Hepatocyte (in vitro differentiated cells): ENCODE data around the gene LANCL2. TPM values are rescaled to one million over a fixed set of nuclear protein-coding genes. Genes with fewer than 3 reads are reported as not detected.

Experiments
- DNase-seq: peaks from one replicate; pipeline ENCODE4 v3.0.0-alpha.2; 2016; ENCODE audit warnings: low spot score
- H2AFZ ChIP-seq: fragments of 200-600 bp; sonication (generic); 2 replicates; pipeline ENCODE4 v1.6.0; 2016; ENCODE audit warnings: antibody characterized with exemption, mild to moderate bottlenecking
- H3K27ac ChIP-seq: fragments of 200-600 bp; sonication (generic); 2 replicates; pipeline ENCODE4 v1.5.1; 2016; ENCODE audit warnings: mild to moderate bottlenecking
- H3K27me3 ChIP-seq: fragments of 200-600 bp; sonication (generic); 2 replicates; pipeline ENCODE4 v1.6.1; 2016
- H3K36me3 ChIP-seq: fragments of 200-600 bp; sonication (generic); replicated peaks from 2 replicates; pipeline ENCODE4 v1.5.1; 2016; ENCODE audit warnings: low read depth; ENCODE audit not compliant: insufficient read depth
- H3K4me1 ChIP-seq: fragments of 200-600 bp; sonication (generic); 2 replicates; pipeline ENCODE4 v1.5.1; 2016; ENCODE audit warnings: mild to moderate bottlenecking, moderate library complexity; ENCODE audit not compliant: insufficient read depth
- H3K4me2 ChIP-seq: fragments of 200-600 bp; sonication (generic); 2 replicates; pipeline ENCODE4 v1.6.0; 2016
- H3K4me3 ChIP-seq: fragments of 200-600 bp; sonication (generic); 2 replicates; pipeline ENCODE4 v1.5.1; 2016; ENCODE audit warnings: mild to moderate bottlenecking
- H3K79me2 ChIP-seq: fragments of 200-600 bp; sonication (generic); 2 replicates; pipeline ENCODE4 v1.6.0; 2017; ENCODE audit warnings: mild to moderate bottlenecking
- H3K9me2 ChIP-seq: fragments of 200-600 bp; sonication (generic); replicated peaks from 2 replicates; pipeline ENCODE4 v1.6.0; 2017; ENCODE audit warnings: mild to moderate bottlenecking; ENCODE audit not compliant: insufficient read depth
- H3K9me3 ChIP-seq: fragments of 200-600 bp; sonication (generic); 2 replicates; pipeline ENCODE4 v1.5.1; 2016; ENCODE audit warnings: low read depth, mild to moderate bottlenecking
- H4K20me1 ChIP-seq: fragments of 200-600 bp; sonication (generic); 2 replicates; pipeline ENCODE4 v1.6.0; 2016; ENCODE audit warnings: mild to moderate bottlenecking; ENCODE audit not compliant: insufficient read depth, poor library complexity, severe bottlenecking
- EZH2 ChIP-seq: fragments of 200-600 bp; sonication (generic); IDR thresholded peaks from 2 replicates; pipeline ENCODE4 v1.6.1; 2016; ENCODE audit warnings: antibody characterized with exemption, mild to moderate bottlenecking, borderline replicate concordance
- EZH2phosphoT487 ChIP-seq: fragments of 200-600 bp; sonication (generic); IDR thresholded peaks from one replicate; pipeline ENCODE4 v1.6.1; 2018; ENCODE audit warnings: antibody characterized with exemption, mild to moderate bottlenecking, low read depth, moderate library complexity; ENCODE audit not compliant: unreplicated experiment, severe bottlenecking
- WGBS: methylation state at CpG from one replicate; pipeline ENCODE4 v1.1.6; 2016; ENCODE audit warnings: low lambda C conversion rate; ENCODE audit errors: missing lambda C conversion rate; 5-methylcytosine and 5-hydroxymethylcytosine counted together
- polyA plus RNA-seq: library from polyadenylated mRNA; unstranded; fragments of >200 nt; fragmentation: Nextera tagmentation; extraction: Ambion mirVana; gene quantifications from 2 replicates; pipeline ENCODE4 v1.2.1, GENCODE V29; 2016
- total RNA-seq: library from RNA; depleted of rRNA; stranded (reverse); fragments of >200 nt; gene quantifications from 2 replicates; pipeline ENCODE4 v1.2.3, GENCODE V29; 2014
- TF ChIP-seq, protein P1 (sequence below): fragments of 200-600 bp; sonication (generic); IDR thresholded peaks from 2 replicates; pipeline ENCODE4 v1.5.1; 2016; ENCODE audit warnings: antibody characterized with exemption, mild to moderate bottlenecking; ENCODE audit not compliant: poor library complexity

LANCL2 gene
- total and polyA plus RNA-seq, 2 experiments from 2014 or later, result 13.5 to 14.8 TPM

DNA sequence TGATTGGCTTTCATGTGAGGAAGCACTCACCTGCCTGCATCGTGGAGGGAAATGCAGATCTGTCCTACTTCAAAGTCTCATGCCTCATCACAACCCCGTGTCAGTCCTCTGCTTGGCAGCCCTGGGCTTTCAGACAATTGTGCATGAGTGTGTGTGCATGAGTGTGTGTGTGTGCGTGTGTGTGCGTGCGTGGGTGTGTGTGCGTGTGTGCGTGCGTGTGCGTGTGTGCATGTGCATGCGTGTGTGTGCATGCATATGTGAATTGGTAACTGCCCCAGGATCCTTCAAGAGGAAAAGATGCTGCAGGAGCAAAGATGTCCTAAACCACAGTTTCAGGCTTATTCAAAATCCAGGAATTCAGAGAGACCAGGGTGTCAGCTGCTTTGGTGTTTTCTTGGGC, 71.3 kb downstream of the LANCL2 start:
- Histone ChIP-seq H3K36me3 (no peaks in the 10 kb centered on the region), H3K4me3 (no peak overlapping the region), H3K79me2 (no peaks in the 10 kb centered on the region), H3K27ac (no peak overlapping the region), H3K9me3 (no peaks in the 10 kb centered on the region), H3K27me3 (no peaks in the 10 kb centered on the region), H4K20me1 (no peaks in the 10 kb centered on the region), H3K4me1 (peaks cover 3% of the 10 kb centered on the region), H2AFZ (no peak overlapping the region), H3K9me2 (no peaks in the 10 kb centered on the region), H3K4me2 (no peak overlapping the region)
- no peak for DNase-seq
- TF ChIP-seq EZH2 (no peak), EZH2phosphoT487 (no peak)
- TF ChIP-seq, protein P1, sequence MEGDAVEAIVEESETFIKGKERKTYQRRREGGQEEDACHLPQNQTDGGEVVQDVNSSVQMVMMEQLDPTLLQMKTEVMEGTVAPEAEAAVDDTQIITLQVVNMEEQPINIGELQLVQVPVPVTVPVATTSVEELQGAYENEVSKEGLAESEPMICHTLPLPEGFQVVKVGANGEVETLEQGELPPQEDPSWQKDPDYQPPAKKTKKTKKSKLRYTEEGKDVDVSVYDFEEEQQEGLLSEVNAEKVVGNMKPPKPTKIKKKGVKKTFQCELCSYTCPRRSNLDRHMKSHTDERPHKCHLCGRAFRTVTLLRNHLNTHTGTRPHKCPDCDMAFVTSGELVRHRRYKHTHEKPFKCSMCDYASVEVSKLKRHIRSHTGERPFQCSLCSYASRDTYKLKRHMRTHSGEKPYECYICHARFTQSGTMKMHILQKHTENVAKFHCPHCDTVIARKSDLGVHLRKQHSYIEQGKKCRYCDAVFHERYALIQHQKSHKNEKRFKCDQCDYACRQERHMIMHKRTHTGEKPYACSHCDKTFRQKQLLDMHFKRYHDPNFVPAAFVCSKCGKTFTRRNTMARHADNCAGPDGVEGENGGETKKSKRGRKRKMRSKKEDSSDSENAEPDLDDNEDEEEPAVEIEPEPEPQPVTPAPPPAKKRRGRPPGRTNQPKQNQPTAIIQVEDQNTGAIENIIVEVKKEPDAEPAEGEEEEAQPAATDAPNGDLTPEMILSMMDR, result no peak
- 79% methylated on average over 10 of the region's 10 CpGs for WGBS

DNA sequence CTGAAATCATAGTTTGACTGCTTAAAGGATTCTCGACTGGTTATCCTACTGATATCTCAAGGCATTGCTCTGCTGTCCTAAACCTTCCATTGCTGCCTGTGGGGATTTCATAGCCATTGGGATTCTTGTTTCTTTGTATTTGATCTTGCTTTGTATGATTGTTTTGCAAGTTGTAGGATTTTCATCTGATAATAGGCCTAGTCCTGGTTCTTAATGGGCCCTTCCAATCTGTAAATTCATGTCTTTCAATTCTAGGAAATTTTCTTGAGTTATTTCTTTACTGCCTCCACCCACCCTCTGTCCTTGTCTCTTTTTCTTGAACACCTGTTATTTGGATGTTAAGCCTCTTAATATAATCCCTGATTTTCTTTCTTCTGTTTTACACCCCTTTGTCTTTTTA, 72.2 kb downstream of the LANCL2 start:
- Histone ChIP-seq H2AFZ (no peak overlapping the region), H4K20me1 (no peaks in the 10 kb centered on the region), H3K9me3 (no peaks in the 10 kb centered on the region), H3K9me2 (no peaks in the 10 kb centered on the region), H3K27ac (no peak overlapping the region), H3K4me2 (no peak overlapping the region), H3K36me3 (no peaks in the 10 kb centered on the region), H3K27me3 (no peaks in the 10 kb centered on the region), H3K4me1 (no peaks in the 10 kb centered on the region), H3K79me2 (no peaks in the 10 kb centered on the region), H3K4me3 (no peak overlapping the region)
- DNase-seq, result no peak
- TF ChIP-seq EZH2 (no peak), EZH2phosphoT487 (no peak)
- TF ChIP-seq, protein P1, result no peak
- WGBS, result 81% methylated on average over 1 of the region's 1 CpG

- H3K4me2 ChIP-seq, result no peak overlapping the region
- no peaks in the 10 kb centered on the region for H3K79me2 ChIP-seq
- H2AFZ ChIP-seq, result no peak overlapping the region
- H3K36me3 ChIP-seq, result no peaks in the 10 kb centered on the region
- DNase-seq, result no peak
- H3K27me3 ChIP-seq, result no peaks in the 10 kb centered on the region
- no peaks in the 10 kb centered on the region for H3K9me3 ChIP-seq
- H4K20me1 ChIP-seq, result no peaks in the 10 kb centered on the region
- no peak overlapping the region for H3K4me3 ChIP-seq
- TF ChIP-seq, protein P1, result no peak
- no peak for TF ChIP-seq EZH2
- no peak for TF ChIP-seq EZH2phosphoT487
- H3K9me2 ChIP-seq, result no peaks in the 10 kb centered on the region
- 88% methylated on average over 13 of the region's 13 CpGs for WGBS
- no peaks in the 10 kb centered on the region for H3K4me1 ChIP-seq
- no peak overlapping the region for H3K27ac ChIP-seq
Measured at GRCh38 chr7:55438085-55438756, 73.1 kb downstream of the LANCL2 start.
